ENCODE results near the gene HSPB7. TPM values are rescaled to one million over a fixed set of nuclear protein-coding genes. Genes with fewer than 3 reads are reported as not detected.

HSPB7 gene
- total RNA-seq, 1 experiment from 2014 or later: not detected

DNA sequence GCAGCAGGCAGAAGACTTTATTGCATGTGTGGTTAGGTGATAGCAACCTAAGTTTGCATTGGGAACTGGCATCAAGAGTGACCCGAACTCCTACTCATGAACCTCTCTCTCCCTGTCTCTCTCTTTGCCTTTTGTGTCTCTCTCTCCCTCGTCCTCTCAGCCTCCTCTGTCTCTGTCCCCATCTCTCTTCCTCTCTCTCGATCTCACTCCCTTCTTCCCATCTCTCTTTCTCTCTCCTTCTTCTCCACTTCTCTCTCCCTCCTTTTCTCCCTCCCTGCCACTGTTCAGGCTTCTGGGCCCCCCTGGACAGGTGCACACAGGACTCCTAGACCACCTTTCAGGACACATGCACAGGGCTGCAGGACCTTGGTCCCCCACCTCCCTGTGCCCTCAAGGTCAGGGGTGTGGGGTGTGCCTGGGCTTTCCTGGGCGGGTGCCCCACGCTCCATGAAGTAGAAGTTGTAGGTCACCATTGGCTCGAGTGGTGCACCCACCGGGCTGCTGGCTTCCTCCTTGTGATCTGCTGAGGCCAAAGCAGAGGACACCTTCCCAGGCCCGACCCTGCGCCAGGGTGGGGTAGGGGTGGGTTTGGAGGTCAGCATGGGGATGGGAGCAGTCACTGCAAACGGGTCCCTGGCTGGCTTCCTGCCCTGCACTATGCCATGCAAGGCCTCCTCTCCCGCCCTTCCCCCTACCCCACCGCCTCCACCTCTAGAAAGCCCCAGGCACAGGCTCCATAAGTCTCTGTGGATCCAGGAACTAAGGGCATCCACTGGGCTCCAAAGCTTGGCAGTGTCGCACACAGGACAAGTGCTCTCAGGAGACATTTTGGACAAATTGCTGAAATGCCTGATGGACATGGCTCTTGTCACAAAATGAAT, 28.7 kb downstream of the HSPB7 start:
- H2AFZ ChIP-seq (ENCODE audit: low read length): no peak overlapping the region
- H2BK20ac ChIP-seq (ENCODE audit: low read depth, low read length, poor library complexity, severe bottlenecking): no peak overlapping the region
- no peak overlapping the region for H2BK15ac ChIP-seq (ENCODE audit: low read depth, low read length)
- H4K91ac ChIP-seq (ENCODE audit: insufficient read length, low read depth, low read length): no peak overlapping the region
- no peak for DNase-seq
- no peak overlapping the region for H2BK120ac ChIP-seq (ENCODE audit: low read depth, low read length, poor library complexity, severe bottlenecking)
- Mint-ChIP-seq H3K27me3 (ENCODE audit: low read depth) (peaks cover 14% of the 10 kb centered on the region), H3K36me3 (ENCODE audit: insufficient read depth in 1 of 3, low read depth in 3 of 3) (no peaks in the 10 kb centered on the region), H3K4me1 (no peaks in the 10 kb centered on the region), H3K27ac (no peak overlapping the region), H3K4me3 (no peak overlapping the region), H3K9me3 (no peaks in the 10 kb centered on the region)
- no peak overlapping the region for H3K56ac ChIP-seq (ENCODE audit: insufficient read length, low read depth, low read length)
- no peak overlapping the region for H3K4me2 ChIP-seq (ENCODE audit: insufficient read depth, insufficient read length, low read length)
- H3K23ac ChIP-seq (ENCODE audit: insufficient read length, low read depth, low read length): no peak overlapping the region
- no peak overlapping the region for H2AK5ac ChIP-seq (ENCODE audit: insufficient read length, low read length)
- H3T11ph ChIP-seq (ENCODE audit: low read length): no peak overlapping the region
- no peak overlapping the region for H3K27ac ChIP-seq (ENCODE audit: insufficient read length, low read depth, low read length)
- no peak overlapping the region for H2BK5ac ChIP-seq (ENCODE audit: insufficient read length, low read length)
- no peaks in the 10 kb centered on the region for H4K20me1 ChIP-seq (ENCODE audit: control insufficient read depth, insufficient read depth, insufficient read length)
- H3K9me3 ChIP-seq (ENCODE audit: control insufficient read depth, low read depth, low read length): no peaks in the 10 kb centered on the region
- H3K27me3 ChIP-seq (ENCODE audit: insufficient read depth, low read length): no peaks in the 10 kb centered on the region
- no peaks in the 10 kb centered on the region for H3K79me2 ChIP-seq (ENCODE audit: insufficient read depth, low read length)
- no peak overlapping the region for H3K18ac ChIP-seq (ENCODE audit: insufficient read length, low read depth, low read length)
- no peaks in the 10 kb centered on the region for H3K23me2 ChIP-seq (ENCODE audit: insufficient read length, low read depth, low read length, poor library complexity, severe bottlenecking)
- TF ChIP-seq CTCF (conservative IDR thresholded peaks at IDR 0.05): no peak
- no peak overlapping the region for H4K5ac ChIP-seq (ENCODE audit: insufficient read length, low read depth, low read length)
- H2BK12ac ChIP-seq (ENCODE audit: insufficient read length, low read depth, low read length): no peak overlapping the region
- no peak overlapping the region for H3K9ac ChIP-seq (ENCODE audit: extremely low read depth, insufficient read length, low read length)
- H3K4me1 ChIP-seq (ENCODE audit: insufficient read depth, low read length): no peaks in the 10 kb centered on the region
- H3K79me1 ChIP-seq (ENCODE audit: insufficient read depth, low read depth, low read length, poor library complexity, severe bottlenecking): no peaks in the 10 kb centered on the region
- H3K14ac ChIP-seq (ENCODE audit: insufficient read depth, low read length): no peak overlapping the region
- no peak overlapping the region for H3K4ac ChIP-seq (ENCODE audit: low read depth, low read length)
- H4K8ac ChIP-seq (replicated peaks; ENCODE audit: insufficient read length, low read depth, low read length): no peak overlapping the region
- 100% methylated on average over 1 of the region's 13 CpGs for WGBS (ENCODE audit: extremely low coverage, insufficient read length, low lambda C conversion rate)
